Testis (tissue), 2 donors: ENCODE results near the gene MAT2B.

ENCODE experiments used
- CTCF ChIP-seq, 3 experiments: fragments of 450-650 bp in 2 of 3; fragments of 200-600 bp in 1 of 3; sonication (generic) in 1 of 3; IDR thresholded peaks; one replicate each; pipeline ENCODE4 v1.5.1; 2016 to 2019; ENCODE audit warnings: antibody characterized with exemption in 3 of 3, mild to moderate bottlenecking in 2 of 3, moderate library complexity in 1 of 3
- POLR2A ChIP-seq: fragments of 450-650 bp; IDR thresholded peaks from one replicate; pipeline ENCODE4 v1.6.1; 2017; ENCODE audit warnings: antibody characterized with exemption, mild to moderate bottlenecking, moderate library complexity

GRCh38 chr5:163504079-163504931, 1.1 kb upstream of the MAT2B start:
- TF ChIP-seq CTCF (IDR thresholded peaks at IDR 0.05) (no peak), POLR2A (no peak)
